HTERT RPE-1 (cell line): ENCODE data around the gene CEBPG.

Source experiments
- in situ Hi-C: fragments of 300-500 bp; cut with MboI; formaldehyde crosslinking; loops from 4 replicates; pipeline ENCODE4 v1.14.3; 2020; ENCODE audit warnings: low sequenced_read_pairs

CEBPG gene

DNA sequence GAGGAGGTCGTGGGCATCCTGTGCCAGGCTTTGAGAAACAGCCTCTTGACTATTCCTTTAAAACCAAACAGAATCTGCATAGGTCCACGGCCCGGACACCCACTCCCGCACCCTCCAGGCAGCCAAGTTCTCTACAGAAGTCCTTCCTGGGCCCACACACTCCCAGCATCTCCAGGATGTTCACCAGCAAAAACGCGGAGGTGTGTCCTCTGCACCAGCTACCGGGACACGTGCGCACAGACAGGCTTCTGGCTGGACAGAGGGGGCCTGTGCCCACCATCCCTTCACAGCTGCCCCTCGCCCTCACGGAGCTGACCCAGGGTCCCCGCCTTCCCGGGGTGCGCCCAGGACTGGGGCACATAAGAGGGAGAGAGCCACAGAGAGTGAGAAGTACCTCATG is 44.2 kb downstream of the CEBPG start:
- in situ Hi-C loops, result no loop called here

DNA sequence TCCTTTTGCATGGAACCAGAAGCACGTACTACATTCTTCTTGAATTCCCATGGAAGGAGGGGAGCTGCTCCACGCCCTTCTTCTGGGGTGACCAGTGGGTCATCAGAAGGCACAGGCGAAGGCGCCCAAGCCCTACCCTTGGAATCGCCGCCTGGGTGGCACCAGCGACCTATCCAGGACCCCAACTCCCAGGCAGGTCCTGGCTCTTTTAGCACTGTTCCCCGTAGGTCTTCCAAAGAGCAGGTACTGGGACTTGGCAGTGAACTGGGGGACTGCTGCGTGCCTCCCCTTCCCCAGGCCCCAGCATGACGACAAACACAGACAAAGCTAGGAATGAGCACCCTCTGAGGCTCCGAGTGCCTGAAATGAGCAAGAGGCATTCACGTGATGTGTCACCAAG is 45.0 kb downstream of the CEBPG start:
- in situ Hi-C loops, result no loop called here

DNA sequence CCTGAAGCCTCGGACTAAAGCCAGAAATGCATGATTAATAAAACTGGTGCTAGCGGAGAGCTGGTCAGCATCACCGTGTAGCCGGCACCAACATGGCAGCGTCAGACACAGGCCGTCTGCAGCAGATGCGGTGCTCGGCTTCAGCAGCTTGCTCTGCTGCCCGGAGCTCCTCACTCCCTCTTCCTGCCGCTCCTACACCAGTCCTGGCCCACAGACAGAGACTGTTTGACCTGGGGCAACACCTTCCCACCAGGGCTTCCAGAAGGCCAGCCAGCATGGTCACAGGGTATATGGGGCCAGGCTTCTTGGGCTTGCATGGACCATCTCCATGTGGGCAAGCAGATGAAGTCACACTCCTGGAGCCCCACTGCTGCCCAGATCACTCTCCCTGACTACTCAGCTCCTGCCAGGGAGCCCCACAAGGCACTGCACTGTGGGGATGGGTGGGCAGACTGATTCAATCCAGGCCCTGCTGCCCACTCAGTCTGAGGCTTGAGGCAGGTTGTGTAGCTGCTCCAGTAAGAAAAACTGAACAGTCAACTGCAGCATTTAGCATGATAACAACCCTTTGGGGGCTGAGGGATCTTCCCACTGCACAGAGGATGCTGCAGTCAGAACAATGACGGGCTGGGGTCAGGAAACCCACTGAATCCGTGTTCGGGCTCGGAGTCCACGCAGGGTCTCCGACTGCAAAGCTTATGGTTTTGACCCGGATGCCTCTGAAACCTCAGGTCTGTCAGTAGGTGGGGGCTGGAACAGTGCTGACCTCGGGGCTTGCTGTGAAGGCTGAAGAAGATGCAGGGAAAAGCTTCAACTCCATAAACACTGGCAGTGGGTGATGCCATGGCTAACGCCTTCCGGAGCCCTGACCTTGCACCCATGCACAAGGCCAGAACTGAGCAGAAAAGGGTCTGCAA is 45.6 kb downstream of the CEBPG start:
- in situ Hi-C loops, result no loop called here

DNA sequence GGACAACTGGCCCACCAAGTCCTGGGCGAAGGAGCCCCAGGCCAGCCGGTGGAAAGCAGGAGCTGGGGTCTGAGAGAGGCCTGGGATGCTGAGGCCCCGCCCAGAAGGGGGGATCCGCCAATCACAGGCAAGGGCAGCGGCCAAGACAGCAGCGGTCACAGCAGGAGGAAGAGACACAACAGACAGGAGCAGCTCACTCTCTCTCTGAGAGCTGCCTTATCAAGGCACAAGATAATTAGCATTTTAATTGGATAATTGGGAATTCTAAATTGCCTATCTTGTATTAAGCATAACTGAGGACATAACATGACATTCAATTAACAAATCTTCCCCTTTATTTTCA is 46.2 kb downstream of the CEBPG start:
- in situ Hi-C loops, result no loop called here

DNA sequence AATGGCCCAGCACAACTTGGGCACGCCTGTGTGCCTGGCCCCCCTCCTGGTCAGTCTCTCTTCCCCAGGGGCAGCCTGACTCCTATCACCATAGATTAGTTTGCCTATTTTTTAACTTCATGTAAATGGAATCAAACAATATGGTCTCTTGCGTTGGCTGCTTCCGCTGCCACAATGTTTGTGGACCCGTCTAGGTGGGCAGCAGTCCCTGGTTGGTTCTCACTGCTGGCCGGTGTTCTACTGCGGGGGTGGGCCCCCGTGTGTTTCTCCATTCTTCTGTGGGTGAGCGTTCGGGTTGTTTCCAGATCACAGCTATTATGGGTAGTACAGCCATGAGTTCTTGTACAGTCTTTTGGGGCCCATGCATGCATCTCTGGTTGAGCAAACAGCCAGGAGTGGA is 47.3 kb downstream of the CEBPG start:
- in situ Hi-C loops, result no loop called here

DNA sequence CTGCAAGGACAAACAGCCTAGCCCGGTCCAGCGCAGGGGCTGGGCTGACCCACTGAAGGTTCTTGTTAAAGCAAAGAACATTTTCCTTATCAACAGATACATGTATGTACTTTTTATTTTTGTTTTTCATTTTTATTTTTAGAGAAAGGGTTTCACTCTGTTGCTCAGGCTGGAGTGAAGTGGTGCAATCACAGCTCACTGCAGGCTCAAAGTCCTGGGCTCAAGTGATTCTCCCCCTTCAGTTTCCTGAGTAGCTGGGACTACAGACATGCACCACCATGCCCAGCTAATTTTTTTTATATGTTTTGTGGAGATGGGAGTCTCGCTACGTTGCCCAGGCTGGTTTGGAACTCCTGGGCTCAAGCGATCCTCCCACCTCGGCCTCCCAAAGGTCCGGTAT is 47.9 kb downstream of the CEBPG start:
- in situ Hi-C loops, result no loop called here

DNA sequence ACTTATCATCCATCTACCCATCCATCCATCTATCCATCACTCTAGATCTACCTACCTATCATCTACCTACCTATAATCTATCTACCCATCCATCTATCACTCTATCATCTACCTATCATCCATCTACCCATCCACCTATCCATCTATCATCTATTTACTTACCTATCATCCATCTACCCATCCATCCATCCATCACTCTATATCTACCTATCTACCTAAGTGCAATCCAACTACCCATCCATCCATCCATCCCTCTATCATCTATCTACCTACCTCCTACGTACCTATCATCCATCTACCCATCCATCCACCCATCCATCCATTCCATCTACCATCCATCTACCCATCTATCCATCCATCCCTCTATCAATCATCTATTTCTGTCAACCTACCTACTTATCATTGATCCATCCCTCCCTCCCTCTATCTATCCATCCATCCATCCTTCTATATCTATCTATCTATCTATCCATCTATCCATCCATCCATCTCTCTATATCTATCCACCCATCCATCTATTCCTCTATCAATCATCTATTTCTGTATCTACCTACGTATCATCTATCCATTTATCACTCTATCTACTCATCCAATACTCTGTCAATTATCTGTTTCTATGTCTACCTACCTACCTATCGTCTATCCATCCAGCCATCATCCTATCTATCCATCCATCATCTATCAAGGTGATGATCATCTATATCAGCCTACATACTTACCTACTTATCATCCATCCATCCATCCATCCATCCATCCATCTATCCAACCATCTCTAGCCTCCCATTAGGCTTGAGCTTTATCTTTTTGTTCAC is 49.1 kb downstream of the CEBPG start:
- in situ Hi-C loops, result no loop called here

DNA sequence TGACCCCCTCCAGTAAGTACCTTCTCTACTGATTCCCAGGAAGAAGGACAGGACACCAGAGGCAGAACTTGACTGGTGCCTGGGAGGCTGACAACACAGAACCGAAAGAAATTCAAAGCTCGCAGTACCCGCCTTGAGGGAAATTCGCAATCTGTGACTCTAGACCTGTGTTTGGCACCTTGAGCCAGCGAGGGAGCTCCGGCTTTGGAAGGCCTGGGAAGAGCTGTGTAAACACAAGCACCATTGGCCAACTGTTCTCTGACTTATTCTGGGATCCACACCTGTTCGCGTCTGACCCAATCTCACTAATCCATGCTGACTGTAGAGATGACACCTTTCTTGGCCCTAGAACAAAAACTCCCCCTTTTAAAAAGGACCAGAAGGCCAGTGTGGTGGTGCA is 50.7 kb downstream of the CEBPG start:
- in situ Hi-C loops, result no loop called here

DNA sequence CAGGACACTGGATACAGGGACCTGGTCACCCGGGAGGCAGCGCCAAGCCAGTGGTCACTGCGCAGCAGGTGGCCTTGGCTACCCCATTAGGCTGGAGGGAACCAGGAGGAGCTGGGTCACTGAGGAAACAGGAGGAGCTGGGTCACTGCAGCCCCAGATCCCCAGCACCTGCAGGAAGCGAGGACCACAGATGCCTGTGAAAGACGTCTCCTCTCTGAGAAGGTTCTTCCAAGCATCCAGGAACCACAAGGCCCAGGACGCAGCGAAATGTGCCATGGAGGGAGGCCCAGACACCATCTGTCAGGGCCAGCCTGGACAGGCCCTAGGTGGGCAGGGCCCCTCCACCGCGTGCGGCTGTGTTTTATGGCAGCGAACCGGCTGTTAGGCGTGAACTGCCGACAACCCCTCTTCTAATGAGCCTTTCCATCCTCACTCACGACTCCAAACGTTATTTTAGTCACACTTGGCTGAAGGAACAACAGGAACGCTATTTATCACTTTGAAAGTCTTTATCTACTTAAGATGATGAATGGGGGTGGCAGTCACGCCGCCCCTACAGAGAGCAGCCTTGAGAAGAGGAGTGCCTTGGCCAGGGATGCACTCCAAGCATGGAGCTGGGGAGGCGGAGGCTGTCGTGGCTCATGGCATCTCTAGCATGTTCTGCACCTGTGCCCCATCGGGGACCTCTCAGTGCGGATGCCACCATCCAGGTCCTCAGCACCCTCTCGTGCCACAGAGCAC is 53.3 kb downstream of the CEBPG start:
- in situ Hi-C loops, result no loop called here

DNA sequence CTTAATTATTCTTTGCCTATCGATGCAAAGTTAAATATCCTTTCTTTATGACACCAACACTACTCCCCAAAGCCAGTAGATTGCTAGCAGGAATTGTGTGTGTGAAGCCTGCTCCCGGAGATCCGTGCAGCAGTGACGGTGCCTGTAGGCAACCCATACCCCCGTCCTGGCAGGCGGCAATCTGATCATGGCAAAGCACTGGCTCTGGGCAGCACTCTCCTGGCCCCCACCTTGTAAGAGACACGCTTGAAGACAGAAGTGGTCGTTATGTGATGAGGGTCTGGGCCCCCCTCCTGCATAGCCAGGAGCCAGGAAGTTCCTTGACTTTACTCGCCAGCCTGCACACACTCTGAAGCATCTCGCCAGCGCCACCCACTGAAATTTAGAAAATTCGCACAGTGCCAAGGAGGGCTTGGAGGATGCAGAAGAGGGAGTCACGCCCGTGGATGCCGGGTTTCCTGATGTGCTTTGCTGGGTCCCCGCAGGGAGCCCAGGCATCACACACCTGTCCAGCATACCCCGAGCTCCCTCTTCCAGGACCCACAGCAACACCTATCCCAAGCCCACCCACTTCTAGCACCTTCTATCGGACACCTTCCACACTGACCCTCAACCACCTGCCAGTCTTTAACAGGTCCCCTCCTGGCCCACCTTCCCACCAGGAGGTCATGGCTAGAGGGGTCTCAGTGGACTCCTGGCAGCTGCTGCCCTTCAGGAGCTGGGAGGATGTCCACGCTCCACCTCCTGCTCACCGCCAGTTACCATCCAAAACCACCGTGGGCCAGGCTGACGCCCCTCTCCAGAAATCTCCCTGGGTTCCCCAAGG is 54.5 kb downstream of the CEBPG start:
- in situ Hi-C loops, result no loop called here

DNA sequence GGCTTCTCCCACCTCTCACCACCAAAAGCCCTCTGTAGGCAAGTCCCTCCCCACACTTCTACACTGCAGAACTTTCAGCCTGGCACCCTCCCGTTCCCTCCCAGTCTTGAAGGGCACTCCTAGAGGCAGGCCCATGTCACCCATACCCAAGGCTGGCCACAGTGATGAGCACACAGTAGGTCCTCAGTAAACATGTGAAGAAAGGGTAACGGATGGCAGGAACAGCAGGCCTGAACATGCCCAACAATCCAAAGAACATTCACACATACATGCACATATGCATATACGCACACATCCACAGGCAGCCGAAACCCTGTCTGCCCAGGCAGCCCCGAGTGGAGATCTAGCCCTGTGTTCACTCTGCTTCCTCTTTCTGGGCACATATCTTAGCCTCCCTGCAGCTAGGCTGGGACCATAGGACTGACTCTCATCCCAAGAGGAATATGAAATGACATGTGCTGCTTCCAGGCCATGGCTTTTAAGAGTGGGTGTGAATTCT is 55.2 kb downstream of the CEBPG start:
- in situ Hi-C loops, result no loop called here

DNA sequence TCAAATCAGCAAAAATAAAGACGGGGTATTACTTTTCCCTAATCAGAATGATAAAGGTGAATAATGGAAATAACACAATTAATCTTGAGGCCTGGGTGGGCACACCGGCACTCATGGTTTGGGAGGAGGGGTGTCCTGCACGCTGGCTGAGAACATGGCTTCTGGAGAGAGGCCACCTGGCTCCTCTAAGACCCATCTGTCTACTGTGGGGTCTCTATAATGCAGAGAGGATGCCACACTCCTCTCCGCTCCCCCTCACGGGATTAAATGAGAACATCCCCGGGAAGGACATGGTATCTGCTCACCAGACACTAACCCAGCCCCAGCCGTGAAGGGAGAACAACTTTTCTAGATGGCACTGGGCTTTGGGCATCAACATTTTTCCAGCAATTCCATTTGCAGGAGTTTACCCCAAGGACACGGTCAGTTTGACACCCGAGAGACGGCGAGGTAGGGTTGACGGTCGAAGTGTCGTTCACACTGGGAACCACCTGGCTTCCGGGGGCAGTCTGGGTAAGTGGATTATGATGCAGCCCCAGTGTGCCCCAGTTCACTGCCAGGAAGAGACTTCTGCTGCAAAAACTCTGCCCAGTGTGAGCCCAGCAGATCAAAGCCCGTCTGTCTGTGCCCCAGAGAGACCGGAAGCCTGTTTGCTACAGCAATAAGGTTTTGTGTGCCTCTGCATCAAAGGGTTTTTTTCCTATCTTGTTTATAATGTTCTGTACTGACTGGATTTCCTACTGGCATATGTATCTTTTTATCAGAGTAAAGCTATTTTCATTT is 56.6 kb downstream of the CEBPG start:
- in situ Hi-C loops, result no loop called here

DNA sequence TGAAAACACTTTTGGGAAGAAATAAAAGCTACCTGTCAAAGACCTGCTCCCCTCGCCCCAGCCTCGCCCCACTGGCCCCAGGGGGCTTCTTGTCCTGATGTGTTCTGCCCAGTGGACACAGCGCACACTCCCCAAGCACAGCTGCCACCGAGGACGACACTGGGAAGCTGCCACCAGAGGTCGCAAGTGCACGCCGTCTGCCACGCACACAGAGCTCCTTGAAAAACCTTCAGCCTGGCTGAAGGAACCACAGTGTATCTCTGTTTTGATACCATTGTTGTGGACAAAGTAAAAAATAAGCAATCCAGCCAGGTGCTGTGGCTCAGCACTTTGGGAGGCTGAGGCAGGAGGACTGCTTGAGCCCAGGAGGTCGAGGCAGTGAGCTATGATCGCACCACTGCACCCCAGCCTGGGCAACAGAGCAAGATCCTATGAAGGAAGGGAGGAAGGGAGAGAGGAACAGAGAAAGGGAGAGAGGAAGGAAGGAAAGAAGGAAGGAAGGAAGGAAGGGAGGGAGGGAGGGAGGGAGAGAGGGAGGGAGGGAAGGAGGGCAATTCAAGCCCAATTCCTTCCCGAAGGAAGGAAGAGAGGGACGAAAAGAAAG is 57.3 kb downstream of the CEBPG start:
- in situ Hi-C loops, result no loop called here

DNA sequence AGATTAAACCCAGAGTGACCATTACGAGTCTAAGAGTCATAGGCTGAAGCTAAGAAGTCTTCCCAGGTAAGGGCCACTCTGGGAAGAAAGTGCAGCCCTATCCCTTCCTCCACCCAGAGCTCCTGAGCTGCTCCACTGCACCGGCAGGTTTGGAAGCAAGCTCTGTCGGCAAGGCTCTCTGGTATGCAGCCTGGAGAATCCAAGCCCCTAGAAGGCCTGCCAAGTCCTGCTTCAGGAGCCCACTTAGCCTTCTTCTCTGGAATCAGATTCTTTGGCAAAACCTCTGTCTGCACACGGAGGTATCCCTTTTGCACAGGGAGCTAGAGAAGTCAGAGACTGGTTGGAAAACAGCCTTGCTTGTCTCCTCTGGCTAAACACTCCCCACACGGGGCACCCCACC is 58.5 kb downstream of the CEBPG start:
- in situ Hi-C loops, result no loop called here
